Liver (tissue), 3 donors: ENCODE results near the gene EPC1.

Experiments used
- CTCF ChIP-seq: fragments of 150-350 bp; IDR thresholded peaks from 2 replicates; pipeline ENCODE4 v1.5.1; 2017; ENCODE audit warnings: improper control_type of control experiment, low read depth, low read length; ENCODE audit not compliant: missing input control
- EGR1 ChIP-seq, 2 donors: IDR thresholded peaks; 2 replicates each; pipeline ENCODE4 v1.6.1; 2016 to 2018; ENCODE audit warnings: antibody characterized with exemption in 2 of 2, low read depth in 2 of 2
- JUND ChIP-seq, 2 donors: IDR thresholded peaks; 2 replicates each; pipeline ENCODE4 v1.6.1; 2016; ENCODE audit warnings: antibody characterized with exemption in 2 of 2
- NR2F2 ChIP-seq: IDR thresholded peaks from 2 replicates; pipeline ENCODE4 v1.6.1; 2016; ENCODE audit warnings: antibody characterized with exemption
- RAD21 ChIP-seq, 2 donors: IDR thresholded peaks; 2 replicates each; pipeline ENCODE4 v1.6.1; 2016; ENCODE audit warnings: antibody characterized with exemption in 2 of 2, mild to moderate bottlenecking in 2 of 2
- REST ChIP-seq: IDR thresholded peaks from 2 replicates; pipeline ENCODE4 v1.6.1; 2016; ENCODE audit warnings: antibody characterized with exemption, mild to moderate bottlenecking
- SP1 ChIP-seq: IDR thresholded peaks from 2 replicates; pipeline ENCODE4 v1.6.1; 2018; ENCODE audit warnings: antibody characterized with exemption, mild to moderate bottlenecking
- TAF1 ChIP-seq: conservative IDR thresholded peaks from 2 replicates; pipeline ENCODE4 v1.6.1; 2016; ENCODE audit warnings: antibody characterized with exemption, mild to moderate bottlenecking
- YY1 ChIP-seq: IDR thresholded peaks from 2 replicates; pipeline ENCODE4 v1.6.1; 2016; ENCODE audit warnings: antibody characterized with exemption, mild to moderate bottlenecking
- donor health status: healthy.
- donor health status: healthy.

GRCh38 chr10:32373496-32373895 is 26.5 kb upstream of the EPC1 start:
- no peak for TF ChIP-seq CTCF
- TF ChIP-seq JUND (IDR thresholded peaks at IDR 0.05), result no peak
- no peak for TF ChIP-seq SP1
- no peak for TF ChIP-seq REST
- TF ChIP-seq TAF1, result no peak
- no peak for TF ChIP-seq YY1
- no peak for TF ChIP-seq NR2F2
- TF ChIP-seq EGR1 (IDR thresholded peaks at IDR 0.05; ENCODE audit: low read depth in 2 of 2), result no peak
- no peak for TF ChIP-seq RAD21 (IDR thresholded peaks at IDR 0.05)
